ENCODE data around the gene ZNF280B.

- TF ChIP-seq YY1 (IDR thresholded peaks at IDR 0.05; ENCODE audit: insufficient read depth, insufficient read length) = no peak
- TF ChIP-seq SUZ12 (IDR thresholded peaks at IDR 0.05; ENCODE audit: extremely low read depth, insufficient read depth, insufficient read length) = no peak
- TF ChIP-seq ZNF274 (IDR thresholded peaks at IDR 0.05; ENCODE audit: low read depth, low read length) = no peak
Measured at GRCh38 chr22:22546490-22546889, 37.9 kb upstream of the ZNF280B start.
